HG03575 (cell line): Measurements from ENCODE around the gene LGMN.
A peak's percentile ranks its signal among the peaks of the same experiment; 100 is the strongest.
"Not testable (repeated sequence)": the region's sequence is repeated elsewhere in the genome, so short reads cannot be mapped to it uniquely, and the experiment has no call there.

ENCODE experiments used
- ATAC-seq: cut with Tn5 transposase; IDR thresholded peaks from one replicate; pipeline ENCODE4 v1.9.1; 2021; ENCODE audit not compliant: unreplicated experiment, insufficient number of reproducible peaks, low FRiP score; ENCODE audit errors: extremely low read depth

The LGMN gene

GRCh38 chr14:92748259-92749016, at the start of gene LGMN:
Gene LGMN, minus strand, starts transcription at chr14:92748627. Its CDS starts 15,841 bp downstream, at chr14:92732786.
- no peak for ATAC-seq

GRCh38 chr14:92794961-92795360, 46.5 kb upstream of the LGMN start:
- ATAC-seq: no peak

GRCh38 chr14:92794547-92794941, 46.1 kb upstream of the LGMN start:
- ATAC-seq: no peak

DNA sequence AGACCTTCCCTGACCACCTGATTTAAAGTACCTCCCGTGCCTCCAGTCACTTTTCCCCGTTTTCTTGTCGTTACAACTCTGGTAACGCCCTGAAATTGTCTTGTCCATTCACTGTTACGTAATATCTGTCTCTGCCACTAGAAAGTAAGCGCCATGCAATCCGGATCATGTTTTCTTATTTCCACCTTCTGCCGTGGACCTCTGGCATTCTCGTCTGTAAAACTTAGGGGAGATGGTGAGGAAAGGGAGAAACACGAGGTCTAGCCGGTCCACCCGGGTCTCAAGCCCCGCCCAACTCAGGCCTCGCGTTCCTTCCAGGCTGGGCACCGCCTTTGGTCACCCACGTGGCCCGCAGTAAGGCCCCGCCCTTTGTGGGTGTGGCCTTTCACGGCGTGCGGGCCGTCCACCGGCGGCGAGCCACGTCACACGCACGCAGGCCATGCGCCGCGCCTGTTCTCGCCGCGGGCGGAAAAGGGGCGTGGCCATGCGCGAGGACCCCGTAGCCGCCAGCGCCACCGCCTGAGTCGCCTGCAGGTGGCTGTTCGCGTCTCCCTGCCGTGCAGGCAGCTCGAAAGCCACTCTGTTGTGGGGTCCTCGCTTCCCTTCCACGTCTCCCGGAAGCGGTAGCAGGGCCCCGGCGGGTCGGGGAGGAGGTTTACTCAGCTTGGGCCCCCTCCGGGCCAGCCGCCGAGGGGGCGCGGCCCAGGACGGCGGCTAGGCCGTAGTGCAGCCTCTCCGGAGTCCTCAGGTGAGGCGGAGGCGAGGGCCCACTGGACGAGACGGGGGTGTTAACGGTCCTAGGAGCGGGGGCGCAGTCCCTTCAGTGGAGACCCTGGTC, 45.5 kb upstream of the LGMN start, which contains the start of gene GOLGA5:
Gene GOLGA5 (plus strand): TSS at position 597 of the 838 bp plus-strand sequence. CDS start 3,133 bp downstream, outside the sequence.
- peak; percentile 61 for ATAC-seq

DNA sequence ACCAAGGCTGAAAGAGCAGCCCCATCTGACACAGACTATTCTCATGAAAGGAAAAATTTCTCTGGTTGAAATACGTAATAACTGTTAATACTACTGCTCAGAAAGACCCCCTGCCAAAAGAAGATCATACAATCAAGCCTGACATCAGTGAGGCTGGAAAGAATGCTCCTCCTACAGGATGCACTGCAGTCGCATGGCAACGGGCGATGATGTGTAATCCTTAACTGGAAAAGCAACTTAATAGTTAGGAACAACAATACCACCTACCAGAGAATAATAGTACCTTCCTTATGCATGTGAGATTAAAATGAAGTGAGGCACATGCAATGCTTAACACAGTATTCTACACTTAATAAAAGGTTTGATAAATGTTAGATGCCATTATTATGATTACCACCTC, 44.5 kb upstream of the LGMN start:
- no peak for ATAC-seq

DNA sequence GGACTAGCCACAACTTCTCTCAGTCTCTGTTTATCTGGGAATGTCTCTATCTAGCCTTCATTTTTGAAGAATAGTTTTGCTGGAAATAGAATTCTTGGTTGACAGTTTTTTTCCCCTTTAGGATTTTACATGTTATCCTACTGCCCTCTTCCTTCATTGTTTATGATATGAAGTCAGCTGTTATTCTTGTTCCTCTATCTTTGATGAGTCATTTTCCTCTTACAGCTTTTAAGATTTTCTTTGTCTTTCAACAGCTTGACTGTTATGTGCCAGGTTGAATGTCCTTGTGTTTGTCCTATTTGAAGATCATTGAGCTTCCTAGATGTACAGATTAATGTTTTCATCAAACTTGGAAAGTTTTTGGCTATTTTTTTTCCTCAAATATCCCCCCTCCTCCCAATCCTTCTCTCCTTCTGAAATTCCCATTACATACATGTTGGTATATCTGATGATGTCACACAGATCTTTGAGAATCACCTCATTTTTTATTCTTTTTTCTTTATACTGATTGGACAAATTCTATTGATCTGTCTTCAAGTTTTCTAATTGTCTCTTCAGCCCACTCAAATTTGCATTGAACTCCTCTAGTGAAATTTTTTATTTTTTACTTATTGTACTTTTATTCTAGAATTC, 41.1 kb upstream of the LGMN start:
- no peak for ATAC-seq

DNA sequence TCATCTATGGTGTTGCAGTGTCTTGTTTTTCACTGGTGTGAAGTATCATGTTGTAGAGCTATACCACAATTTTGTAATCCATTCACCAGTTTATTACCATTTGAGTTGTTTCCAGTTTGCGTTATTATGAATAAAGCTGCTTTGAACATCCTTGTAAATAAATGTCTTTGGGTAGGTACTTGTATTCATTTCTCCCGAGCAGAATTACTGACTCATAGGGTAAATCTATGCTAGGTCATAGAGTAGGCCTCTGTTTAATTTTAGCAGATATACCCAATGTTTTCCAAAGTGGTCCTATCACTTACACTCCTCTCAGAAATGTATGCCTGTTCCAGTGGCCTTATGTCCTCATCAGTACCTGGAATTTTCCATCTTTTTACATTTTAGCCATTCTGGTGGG, 39.1 kb upstream of the LGMN start:
- ATAC-seq: no peak

DNA sequence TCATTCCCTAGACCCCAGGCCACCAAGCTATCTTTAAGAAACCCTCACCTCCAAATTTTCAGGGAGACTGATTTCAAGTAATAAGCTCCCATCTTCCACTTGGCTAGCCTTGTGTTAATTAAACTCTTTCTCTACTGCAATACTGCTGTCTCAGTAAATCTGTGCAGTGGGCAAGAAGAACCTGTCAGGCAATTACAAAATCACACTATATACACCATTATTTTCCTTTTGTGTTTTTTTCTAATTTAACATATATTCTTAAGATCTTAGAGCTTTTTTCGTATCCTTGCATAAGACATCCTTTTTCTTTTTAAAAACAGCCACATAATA, 38.0 kb upstream of the LGMN start:
- ATAC-seq: no peak

DNA sequence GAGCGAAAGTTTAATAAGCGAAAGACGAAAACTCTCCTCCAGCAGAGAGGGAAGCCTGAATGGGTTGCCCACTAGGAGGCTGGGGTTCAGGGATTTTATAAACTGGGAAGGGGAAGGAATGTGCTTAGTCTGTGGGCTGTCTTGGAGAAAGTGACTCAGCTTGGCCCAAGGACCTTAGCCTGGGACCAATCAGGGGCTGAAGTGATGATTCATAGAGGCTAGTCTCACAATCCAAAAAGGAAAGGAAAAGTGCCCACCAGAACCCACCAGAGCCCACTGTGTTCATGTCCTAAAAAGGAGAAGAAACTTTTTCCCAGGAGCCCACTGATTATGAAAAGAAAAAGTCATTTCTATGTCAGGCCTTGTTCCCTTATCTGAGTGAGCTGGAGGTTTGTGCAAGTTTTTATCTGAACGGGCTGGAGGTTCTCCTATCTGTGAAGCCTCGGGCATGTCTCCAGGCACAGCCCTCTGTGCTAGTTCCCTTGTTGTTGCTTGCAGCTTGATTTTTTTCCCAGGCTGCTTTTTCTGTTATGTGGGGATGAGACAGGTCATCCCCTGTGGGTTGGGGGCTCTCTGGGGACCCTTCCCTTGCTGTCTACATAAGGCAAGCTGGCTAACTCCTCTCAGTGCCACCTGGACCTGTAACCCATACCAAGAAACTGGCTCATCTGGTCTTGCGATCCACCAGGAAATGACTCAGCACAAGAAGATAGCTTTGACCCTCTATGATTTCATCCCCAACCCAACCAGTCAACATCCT, 37.4 kb upstream of the LGMN start:
- ATAC-seq: no peak

- ATAC-seq: no peak
These were observed 35.5 kb upstream of the LGMN start for GRCh38 chr14:92783813-92784431.

- no peak for ATAC-seq
These were observed 32.9 kb upstream of the LGMN start for GRCh38 chr14:92781350-92781749.

- ATAC-seq: no peak
These were observed 32.2 kb upstream of the LGMN start for GRCh38 chr14:92780444-92781232.

DNA sequence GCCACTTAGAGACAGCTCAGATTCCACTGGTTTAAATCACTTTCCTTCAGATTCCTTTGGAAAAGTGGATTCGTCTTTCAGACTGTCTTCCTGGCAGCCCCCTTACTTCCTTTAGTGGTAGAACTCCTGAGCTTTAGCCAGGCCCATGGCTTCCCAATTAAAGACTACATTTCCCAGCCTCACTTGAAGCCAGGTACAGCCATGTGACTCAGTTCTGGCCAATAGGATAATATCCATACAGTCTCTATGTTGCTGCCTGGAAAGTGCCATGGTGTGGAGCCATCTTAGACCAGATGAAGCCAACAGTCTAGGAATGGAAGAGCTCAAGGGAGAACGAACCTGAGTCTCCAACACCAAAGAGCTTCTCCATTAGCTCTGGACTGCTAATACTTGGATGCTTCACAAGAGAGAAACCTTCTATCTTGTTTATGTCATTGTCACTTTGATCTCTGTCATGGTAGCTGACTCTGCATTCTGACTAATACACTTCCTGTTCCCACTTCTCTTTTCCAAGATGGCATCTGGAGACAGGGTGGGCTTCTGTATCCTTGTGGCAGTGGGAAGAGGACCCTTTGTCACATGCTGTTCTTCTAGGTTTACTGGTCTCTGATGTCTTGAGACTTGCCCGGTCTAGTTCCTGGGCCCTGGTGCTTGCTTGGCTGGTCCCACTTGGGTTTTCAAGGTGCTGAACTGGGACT, 30.6 kb upstream of the LGMN start:
- not testable (repeated sequence) for ATAC-seq

GRCh38 chr14:92775292-92775691, 26.9 kb upstream of the LGMN start:
- ATAC-seq: peak; percentile 86

- ATAC-seq: no peak
These were observed 26.1 kb upstream of the LGMN start for GRCh38 chr14:92774572-92774971.

GRCh38 chr14:92770484-92770883, 22.1 kb upstream of the LGMN start:
- ATAC-seq: no peak

DNA sequence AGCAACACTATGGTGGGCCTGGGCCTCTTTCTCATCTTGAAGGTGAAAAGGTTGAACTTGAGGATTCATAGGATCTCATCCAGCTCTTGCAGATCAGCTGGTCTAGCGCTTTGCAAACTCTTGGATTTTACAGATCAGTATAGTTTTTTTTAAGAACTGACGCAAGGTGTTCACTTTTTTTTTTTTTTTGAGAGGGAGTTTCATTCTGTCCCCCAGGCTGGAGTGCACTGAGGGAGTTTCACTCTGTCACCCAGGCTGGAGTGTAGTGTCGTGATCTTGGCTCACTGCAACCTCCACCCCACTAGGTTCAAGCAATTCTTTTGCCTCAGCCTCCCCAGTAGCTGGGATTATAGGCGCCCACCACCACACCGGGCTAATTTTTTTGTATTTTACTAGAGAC, 20.4 kb upstream of the LGMN start:
- no peak for ATAC-seq
